22Rv1 (cell line): ENCODE measurements around the gene KDELR1.

Experiments used
- H3K27ac ChIP-seq: fragments of 450-650 bp; 2 replicates; pipeline ENCODE4 v1.5.1; 2017
- CTCF ChIP-seq: fragments of 450-650 bp; IDR thresholded peaks from 2 replicates; pipeline ENCODE4 v1.5.1; 2017; ENCODE audit warnings: mild to moderate bottlenecking
- ZFX ChIP-seq: fragments of 450-650 bp; IDR thresholded peaks from 2 replicates; pipeline ENCODE4 v1.6.1; 2017; ENCODE audit warnings: antibody characterized with exemption, borderline replicate concordance

The KDELR1 gene

GRCh38 chr19:48350856-48351255, 40.5 kb downstream of the KDELR1 start:
- no peak overlapping the region for H3K27ac ChIP-seq
- TF ChIP-seq ZFX (no peak), CTCF (no peak)

DNA sequence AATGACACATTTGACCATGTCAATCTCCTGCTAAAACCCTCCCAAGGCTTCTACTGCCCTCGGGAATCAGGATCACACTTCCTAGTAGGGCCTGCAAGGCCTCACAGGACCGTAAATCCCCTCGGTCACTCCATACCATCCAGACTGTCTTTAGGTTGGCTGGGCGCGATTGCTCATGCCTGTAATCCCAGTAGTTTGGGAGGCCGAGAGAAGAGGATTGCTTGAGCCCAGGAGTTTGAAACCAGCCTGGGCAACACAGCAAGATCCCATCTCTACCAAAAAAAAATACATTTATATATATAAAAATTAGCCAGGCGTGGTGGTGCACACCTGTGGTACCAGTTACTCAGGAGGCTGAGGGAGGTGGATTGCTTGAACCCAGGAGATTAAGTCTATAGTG, 42.6 kb downstream of the KDELR1 start:
- TF ChIP-seq CTCF (no peak), ZFX (no peak)
- H3K27ac ChIP-seq = no peak overlapping the region

DNA sequence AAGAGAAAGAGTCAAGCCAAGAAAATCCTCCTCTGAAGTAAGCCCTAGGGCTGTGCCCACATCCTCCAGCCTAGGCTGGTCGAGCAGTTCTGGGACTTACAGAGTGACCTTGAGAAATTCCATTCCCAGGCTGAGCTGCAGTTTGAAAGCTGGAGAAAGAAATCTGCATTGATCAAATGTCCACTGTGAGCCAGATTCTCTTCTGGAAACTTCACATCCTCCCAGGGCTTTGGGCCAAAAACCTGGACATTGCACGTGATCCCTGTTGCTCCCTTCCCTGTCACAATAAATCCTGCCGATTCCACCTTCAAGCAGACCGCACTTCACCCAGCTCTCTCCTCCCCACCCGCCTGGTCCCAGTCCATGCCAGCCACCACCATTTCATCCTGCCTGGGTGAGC, 43.3 kb downstream of the KDELR1 start:
- TF ChIP-seq ZFX (no peak), CTCF (no peak)
- no peak overlapping the region for H3K27ac ChIP-seq

DNA sequence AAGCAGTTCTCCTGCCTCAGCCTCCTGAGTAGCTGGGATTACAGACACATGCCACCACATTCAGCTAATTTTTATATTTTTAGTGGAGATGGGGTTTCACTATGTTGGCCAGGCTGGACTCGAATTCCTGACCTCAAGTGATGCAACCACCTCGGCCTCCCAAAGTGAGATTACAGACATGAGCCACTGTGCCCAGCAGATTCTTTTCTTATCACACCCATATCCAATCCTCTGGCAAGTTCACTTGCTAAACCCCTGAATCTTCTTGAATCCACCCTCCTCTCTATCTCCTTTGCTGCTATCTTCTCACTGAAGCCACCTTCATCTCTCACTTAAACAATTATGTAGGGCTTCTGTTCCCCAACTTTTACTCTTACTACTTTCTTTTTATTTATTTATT, 45.2 kb downstream of the KDELR1 start:
- TF ChIP-seq CTCF (no peak), ZFX (no peak)
- H3K27ac ChIP-seq = no peak overlapping the region

GRCh38 chr19:48344892-48345291, 46.5 kb downstream of the KDELR1 start:
- no peak overlapping the region for H3K27ac ChIP-seq
- TF ChIP-seq ZFX (no peak), CTCF (no peak)

DNA sequence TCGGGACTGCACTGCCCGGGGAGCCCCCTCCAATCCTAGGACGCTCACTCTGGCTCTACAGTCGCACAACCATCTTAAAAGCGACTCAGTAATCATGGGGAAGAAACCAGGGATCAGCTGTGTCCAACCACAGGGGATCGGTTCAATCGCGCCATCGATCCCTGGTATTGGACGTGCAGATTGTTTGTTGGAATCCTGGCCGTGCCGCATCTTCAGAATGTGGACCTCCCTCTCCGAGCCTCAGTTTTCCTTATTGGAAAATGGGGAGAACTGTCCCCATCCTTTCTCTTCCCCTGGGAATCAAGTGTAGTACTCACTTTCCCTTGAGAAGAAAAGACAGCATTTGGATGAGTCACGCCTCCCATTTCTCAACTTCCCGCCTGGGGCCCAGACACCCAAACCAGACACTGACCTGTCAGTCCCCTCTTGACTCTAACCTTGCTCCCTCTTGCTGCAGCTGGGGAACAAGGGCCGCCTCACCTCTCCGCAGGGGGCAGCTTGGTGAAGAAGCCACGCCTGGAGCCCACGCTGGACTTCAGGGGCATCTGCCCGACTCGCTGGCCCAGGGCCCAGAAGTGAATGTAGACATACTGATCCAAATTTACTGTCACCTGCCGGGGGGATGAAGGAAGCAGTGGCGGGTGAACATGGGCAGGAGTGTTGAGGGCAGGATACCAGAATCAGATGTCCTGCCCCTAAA, 48.4 kb downstream of the KDELR1 start:
- TF ChIP-seq CTCF (no peak), ZFX (no peak)
- H3K27ac ChIP-seq = no peak overlapping the region

DNA sequence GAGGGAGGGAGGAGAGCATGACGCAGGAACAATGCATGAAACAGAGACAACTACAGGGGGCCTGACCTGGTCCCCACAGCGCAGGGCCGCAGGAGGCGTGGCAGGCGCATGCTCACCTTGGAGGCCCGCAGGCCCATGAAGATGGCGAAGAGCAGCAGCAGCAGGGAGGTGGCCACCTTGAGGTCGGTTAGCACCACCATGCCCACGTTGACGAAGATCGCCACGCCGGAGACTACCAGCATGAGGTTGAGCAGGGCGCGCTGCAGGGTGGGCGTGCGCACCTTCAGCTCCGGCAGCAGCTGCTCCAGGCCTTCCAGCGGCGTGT, 49.0 kb downstream of the KDELR1 start:
- no peak for TF ChIP-seq ZFX
- TF ChIP-seq CTCF = no peak
- no peak overlapping the region for H3K27ac ChIP-seq
